ENCODE measurements around the gene MROH2A. TPM values are rescaled to one million over a fixed set of nuclear protein-coding genes. Genes with fewer than 3 reads are reported as not detected.

MROH2A gene
- total RNA-seq, 1 donor from 2014 or later, result not detected

- no peak overlapping the region for H3K4me3 ChIP-seq (ENCODE audit: low read depth, low read length)
- no peak for DNase-seq (ENCODE audit: low read depth)
- TF ChIP-seq, protein P1, sequence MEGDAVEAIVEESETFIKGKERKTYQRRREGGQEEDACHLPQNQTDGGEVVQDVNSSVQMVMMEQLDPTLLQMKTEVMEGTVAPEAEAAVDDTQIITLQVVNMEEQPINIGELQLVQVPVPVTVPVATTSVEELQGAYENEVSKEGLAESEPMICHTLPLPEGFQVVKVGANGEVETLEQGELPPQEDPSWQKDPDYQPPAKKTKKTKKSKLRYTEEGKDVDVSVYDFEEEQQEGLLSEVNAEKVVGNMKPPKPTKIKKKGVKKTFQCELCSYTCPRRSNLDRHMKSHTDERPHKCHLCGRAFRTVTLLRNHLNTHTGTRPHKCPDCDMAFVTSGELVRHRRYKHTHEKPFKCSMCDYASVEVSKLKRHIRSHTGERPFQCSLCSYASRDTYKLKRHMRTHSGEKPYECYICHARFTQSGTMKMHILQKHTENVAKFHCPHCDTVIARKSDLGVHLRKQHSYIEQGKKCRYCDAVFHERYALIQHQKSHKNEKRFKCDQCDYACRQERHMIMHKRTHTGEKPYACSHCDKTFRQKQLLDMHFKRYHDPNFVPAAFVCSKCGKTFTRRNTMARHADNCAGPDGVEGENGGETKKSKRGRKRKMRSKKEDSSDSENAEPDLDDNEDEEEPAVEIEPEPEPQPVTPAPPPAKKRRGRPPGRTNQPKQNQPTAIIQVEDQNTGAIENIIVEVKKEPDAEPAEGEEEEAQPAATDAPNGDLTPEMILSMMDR (conservative IDR thresholded peaks at IDR 0.05; ENCODE audit: low read depth, low read length), result no peak
These were observed 8.9 kb upstream of the MROH2A start for GRCh38 chr2:233769260-233769659.

- H3K4me3 ChIP-seq (ENCODE audit: low read depth, low read length), result no peak overlapping the region
- TF ChIP-seq, protein P1 (conservative IDR thresholded peaks at IDR 0.05; ENCODE audit: low read depth, low read length), result no peak
- DNase-seq (ENCODE audit: low read depth), result no peak
These were observed 6.0 kb upstream of the MROH2A start for GRCh38 chr2:233772153-233772552.

- DNase-seq (ENCODE audit: low read depth), result no peak
- H3K4me3 ChIP-seq (ENCODE audit: low read depth, low read length), result no peak overlapping the region
- TF ChIP-seq, protein P1 (conservative IDR thresholded peaks at IDR 0.05; ENCODE audit: low read depth, low read length), result no peak
These were observed 5.5 kb upstream of the MROH2A start for GRCh38 chr2:233772583-233772982.

- H3K4me3 ChIP-seq (ENCODE audit: low read depth, low read length), result no peak overlapping the region
- TF ChIP-seq, protein P1 (conservative IDR thresholded peaks at IDR 0.05; ENCODE audit: low read depth, low read length), result no peak
- DNase-seq (ENCODE audit: low read depth), result no peak
These were observed 4.3 kb upstream of the MROH2A start for GRCh38 chr2:233773854-233774253.

DNA sequence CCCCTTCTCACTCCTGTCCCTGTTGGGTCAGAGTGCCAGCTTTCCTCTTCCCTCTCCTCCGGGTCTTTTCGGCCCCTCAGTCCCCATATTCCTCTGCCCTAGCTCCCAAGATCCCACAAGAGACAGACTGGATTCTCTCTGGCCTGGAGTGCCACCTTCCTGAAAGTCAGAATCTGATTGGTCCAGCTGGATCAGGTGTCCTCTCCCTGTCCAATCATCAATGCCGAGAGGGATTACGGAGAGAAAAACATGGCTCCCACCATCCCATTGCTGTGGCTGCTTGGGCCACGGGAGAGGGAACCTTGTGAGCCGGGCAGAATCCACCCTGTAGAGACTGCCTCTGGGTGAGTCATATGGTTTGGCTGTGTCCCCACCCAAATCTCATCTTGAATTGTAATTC, 2.7 kb upstream of the MROH2A start:
- TF ChIP-seq, protein P1 (conservative IDR thresholded peaks at IDR 0.05; ENCODE audit: low read depth, low read length), result no peak
- H3K4me3 ChIP-seq (ENCODE audit: low read depth, low read length), result no peak overlapping the region
- DNase-seq (ENCODE audit: low read depth), result no peak

GRCh38 chr2:233779722-233780121, 1.6 kb downstream of the MROH2A start:
- TF ChIP-seq, protein P1 (conservative IDR thresholded peaks at IDR 0.05; ENCODE audit: low read depth, low read length), result no peak
- no peak overlapping the region for H3K4me3 ChIP-seq (ENCODE audit: low read depth, low read length)
- DNase-seq (ENCODE audit: low read depth), result no peak

DNA sequence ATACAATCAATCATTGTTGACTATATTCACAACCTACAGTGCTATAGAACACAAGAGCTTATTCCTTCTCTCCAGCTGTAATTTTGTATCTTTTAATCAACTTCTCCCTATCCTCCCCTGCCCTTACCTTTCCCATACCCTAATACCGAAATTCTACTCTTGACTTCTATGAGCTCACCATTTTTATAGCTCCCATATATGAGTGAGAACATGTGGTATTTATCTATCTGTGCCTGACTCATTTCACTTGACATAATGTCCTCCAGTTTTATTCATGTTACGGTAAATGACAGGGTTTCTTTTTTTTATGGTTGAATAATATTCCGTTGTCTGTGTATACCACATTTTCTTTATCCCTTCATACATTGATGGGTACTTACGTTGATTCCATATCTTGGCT, 2.6 kb downstream of the MROH2A start:
- H3K4me3 ChIP-seq (ENCODE audit: low read depth, low read length), result no peak overlapping the region
- no peak for DNase-seq (ENCODE audit: low read depth)
- TF ChIP-seq, protein P1 (conservative IDR thresholded peaks at IDR 0.05; ENCODE audit: low read depth, low read length), result no peak

All from epithelial cell of proximal tubule (primary cell).